ENCODE measurements around the gene ATAD3C.
"Not testable (repeated sequence)": the region's sequence is repeated elsewhere in the genome, so short reads cannot be mapped to it uniquely, and the experiment has no call there.

The ATAD3C gene

DNA sequence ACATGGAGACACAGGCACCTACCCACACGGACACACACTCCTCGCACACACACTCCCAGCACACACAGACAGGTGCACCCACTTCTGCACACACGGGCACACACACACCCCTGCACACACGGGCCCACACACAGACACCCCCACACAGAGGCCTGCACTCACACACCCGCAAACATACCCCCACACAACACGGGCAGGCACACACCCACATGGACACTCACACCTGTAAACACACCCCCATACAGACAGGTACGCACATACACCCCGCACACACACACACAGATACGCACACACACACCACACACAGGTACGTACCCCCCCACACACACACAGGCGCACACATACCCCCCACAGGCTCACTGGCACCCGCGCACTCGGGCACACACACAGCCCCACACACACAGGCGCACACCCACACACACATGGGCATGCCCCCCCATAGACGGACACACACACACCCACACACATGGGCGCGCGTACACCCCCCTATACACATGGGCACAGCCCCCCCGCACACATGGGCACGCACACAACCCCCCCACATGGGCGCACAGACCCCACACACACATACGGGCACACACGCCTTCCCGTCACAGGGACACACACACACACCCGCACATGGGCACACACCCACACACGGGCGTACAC, 68.6 kb downstream of the ATAD3C start:
- in situ Hi-C loops (cut with MboI; ENCODE audit: low pct_unique_long_range_greater_than_20kb, low sequenced_read_pairs), result no loop called here
- DNase-seq, result no peak

DNA sequence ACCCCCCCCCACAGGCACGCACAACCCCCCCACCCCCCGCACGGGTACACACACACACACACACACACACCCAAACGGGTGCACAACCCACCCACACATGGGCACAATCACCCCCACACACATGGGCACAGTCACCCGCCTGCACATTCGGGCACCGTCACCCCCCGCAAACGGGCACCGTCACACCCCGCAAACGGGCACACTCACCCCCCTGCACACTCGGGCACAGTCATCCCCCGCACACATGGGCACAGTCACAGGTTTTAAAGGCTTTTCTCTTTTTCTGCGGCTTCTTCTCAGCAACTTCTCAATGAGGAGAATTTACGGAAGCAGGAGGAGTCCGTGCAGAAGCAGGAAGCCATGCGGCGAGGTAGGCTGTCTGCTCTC, 69.1 kb downstream of the ATAD3C start:
- DNase-seq; in situ Hi-C loops (cut with MboI; ENCODE audit: low pct_unique_long_range_greater_than_20kb, low sequenced_read_pairs): not testable (repeated sequence)
